H9 (cell line): Measurements from ENCODE around the gene MED1. TPM values are rescaled to one million over a fixed set of nuclear protein-coding genes. Genes with fewer than 3 reads are reported as not detected.
"Not testable (repeated sequence)": the region's sequence is repeated elsewhere in the genome, so short reads cannot be mapped to it uniquely, and the experiment has no call there.

ENCODE experiments used
- DNase-seq: peaks from one replicate; pipeline ENCODE4 v3.0.0-alpha.2; 2017
- H2AFZ ChIP-seq: one replicate; pipeline ENCODE4 v1.6.1; 2013; ENCODE audit warnings: mild to moderate bottlenecking, low read length, control low read depth, moderate library complexity
- H2AK5ac ChIP-seq: 2 replicates; pipeline ENCODE4 v1.6.1; 2013; ENCODE audit warnings: low read length, control low read depth, mixed read lengths; ENCODE audit not compliant: insufficient read length
- H2BK120ac ChIP-seq: one replicate; pipeline ENCODE4 v1.6.1; 2013; ENCODE audit warnings: low read depth, mild to moderate bottlenecking, low read length, control low read depth, inconsistent platforms; ENCODE audit not compliant: poor library complexity, severe bottlenecking
- H2BK12ac ChIP-seq: 2 replicates; pipeline ENCODE4 v1.6.1; 2013; ENCODE audit warnings: low read length, control low read depth, mixed read lengths, low read depth; ENCODE audit not compliant: insufficient read length
- H2BK15ac ChIP-seq: 2 replicates; pipeline ENCODE4 v1.6.1; 2013; ENCODE audit warnings: low read depth, low read length, control low read depth
- H2BK20ac ChIP-seq: one replicate; pipeline ENCODE4 v1.6.1; 2013; ENCODE audit warnings: low read depth, mild to moderate bottlenecking, low read length, control low read depth, inconsistent platforms; ENCODE audit not compliant: poor library complexity, severe bottlenecking
- H2BK5ac ChIP-seq: 2 replicates; pipeline ENCODE4 v1.6.1; 2013; ENCODE audit warnings: low read length, control low read depth, mixed read lengths; ENCODE audit not compliant: insufficient read length
- H3K14ac ChIP-seq: 2 replicates; pipeline ENCODE4 v1.6.1; 2013; ENCODE audit warnings: low read length, control low read depth; ENCODE audit not compliant: insufficient read depth
- H3K18ac ChIP-seq: 2 replicates; pipeline ENCODE4 v1.6.1; 2013; ENCODE audit warnings: low read depth, mild to moderate bottlenecking, mixed read lengths, low read length, control low read depth; ENCODE audit not compliant: insufficient read length
- H3K23ac ChIP-seq: 2 replicates; pipeline ENCODE4 v1.6.1; 2013; ENCODE audit warnings: low read length, control low read depth, mixed read lengths, low read depth; ENCODE audit not compliant: insufficient read length
- H3K23me2 ChIP-seq: 2 replicates; pipeline ENCODE4 v1.6.1; 2013; ENCODE audit warnings: low read depth, mild to moderate bottlenecking, mixed read lengths, low read length, control low read depth; ENCODE audit not compliant: insufficient read length, poor library complexity, severe bottlenecking
- H3K27ac ChIP-seq: 2 replicates; pipeline ENCODE4 v1.5.1; 2013; ENCODE audit warnings: low read length, control low read depth, mixed read lengths, low read depth; ENCODE audit not compliant: insufficient read length
- H3K27me3 ChIP-seq: 2 replicates; pipeline ENCODE4 v1.6.1; 2013; ENCODE audit warnings: low read length, control low read depth, inconsistent platforms; ENCODE audit not compliant: insufficient read depth
- H3K4ac ChIP-seq: 2 replicates; pipeline ENCODE4 v1.6.1; 2013; ENCODE audit warnings: low read depth, mild to moderate bottlenecking, control low read depth, inconsistent platforms, low read length, moderate library complexity
- H3K4me1 ChIP-seq: 2 replicates; pipeline ENCODE4 v1.6.1; 2013; ENCODE audit warnings: low read length, control low read depth, inconsistent platforms; ENCODE audit not compliant: insufficient read depth
- H3K4me2 ChIP-seq: 2 replicates; pipeline ENCODE4 v1.6.1; 2013; ENCODE audit warnings: low read length, control low read depth, mixed read lengths; ENCODE audit not compliant: insufficient read length, insufficient read depth
- H3K56ac ChIP-seq: 2 replicates; pipeline ENCODE4 v1.6.1; 2013; ENCODE audit warnings: low read depth, mild to moderate bottlenecking, mixed read lengths, low read length, control low read depth; ENCODE audit not compliant: insufficient read length
- H3K79me1 ChIP-seq: 2 replicates; pipeline ENCODE4 v1.6.1; 2013; ENCODE audit warnings: low read depth, mild to moderate bottlenecking, moderate library complexity, low read length, control low read depth, inconsistent platforms; ENCODE audit not compliant: insufficient read depth, poor library complexity, severe bottlenecking
- H3K79me2 ChIP-seq: 2 replicates; pipeline ENCODE4 v1.6.1; 2013; ENCODE audit warnings: low read length, control low read depth, inconsistent platforms; ENCODE audit not compliant: insufficient read depth
- H3K9ac ChIP-seq: 2 replicates; pipeline ENCODE4 v1.6.1; 2013; ENCODE audit warnings: low read length, control low read depth, mixed read lengths; ENCODE audit not compliant: insufficient read length; ENCODE audit errors: extremely low read depth
- H3K9me3 ChIP-seq: one replicate; pipeline ENCODE4 v1.6.1; 2013; ENCODE audit warnings: low read depth, low read length, inconsistent platforms; ENCODE audit not compliant: control insufficient read depth
- H3T11ph ChIP-seq: one replicate; pipeline ENCODE4 v1.6.1; 2013; ENCODE audit warnings: mild to moderate bottlenecking, low read length, control low read depth, inconsistent platforms
- H4K20me1 ChIP-seq: one replicate; pipeline ENCODE4 v1.6.1; 2013; ENCODE audit not compliant: control insufficient read depth, insufficient read length, insufficient read depth
- H4K5ac ChIP-seq: 2 replicates; pipeline ENCODE4 v1.6.1; 2013; ENCODE audit warnings: low read depth, mild to moderate bottlenecking, mixed read lengths, low read length, control low read depth; ENCODE audit not compliant: insufficient read length
- H4K8ac ChIP-seq: replicated peaks from 2 replicates; pipeline ENCODE4 v1.6.1; 2013; ENCODE audit warnings: low read length, control low read depth, mixed read lengths, low read depth; ENCODE audit not compliant: insufficient read length
- H4K91ac ChIP-seq: 2 replicates; pipeline ENCODE4 v1.6.1; 2013; ENCODE audit warnings: low read depth, mild to moderate bottlenecking, moderate library complexity, mixed read lengths, low read length, control low read depth; ENCODE audit not compliant: insufficient read length
- H3K27ac Mint-ChIP-seq, 3 experiments: 2 replicates in 2 of 3; 3 replicates in 1 of 3; pipeline ENCODE4 v1.8.0; 2020 to 2021; ENCODE audit warnings: mixed read lengths in 3 of 3, mild to moderate bottlenecking in 1 of 3, moderate library complexity in 1 of 3
- H3K27me3 Mint-ChIP-seq: 2 replicates; pipeline ENCODE4 v1.8.0; 2021; ENCODE audit warnings: low read depth, mild to moderate bottlenecking, moderate library complexity, mixed read lengths
- H3K36me3 Mint-ChIP-seq, 3 experiments: 2 replicates in 2 of 3; 3 replicates in 1 of 3; pipeline ENCODE4 v1.8.0; 2020 to 2021; ENCODE audit warnings: low read depth in 3 of 3, mixed read lengths in 3 of 3; ENCODE audit not compliant: insufficient read depth in 1 of 3
- H3K4me1 Mint-ChIP-seq, 2 experiments: 2 replicates each; pipeline ENCODE4 v1.8.0; 2020; ENCODE audit warnings: mixed read lengths in 2 of 2
- H3K4me3 Mint-ChIP-seq, 2 experiments: 2 replicates in 1 of 2; 3 replicates in 1 of 2; pipeline ENCODE4 v1.8.0; 2020 to 2021; ENCODE audit warnings: mild to moderate bottlenecking in 2 of 2, mixed read lengths in 2 of 2, moderate library complexity in 1 of 2
- H3K9me3 Mint-ChIP-seq, 2 experiments: 2 replicates in 1 of 2; 3 replicates in 1 of 2; pipeline ENCODE4 v1.8.0; 2020; ENCODE audit warnings: mild to moderate bottlenecking in 2 of 2, mixed read lengths in 2 of 2, moderate library complexity in 1 of 2
- CTCF ChIP-seq: fragments of 200-600 bp; sonication (generic); conservative IDR thresholded peaks from 3 replicates; pipeline ENCODE4 v1.8.0; 2021; ENCODE audit warnings: antibody characterized with exemption, mild to moderate bottlenecking
- WGBS: extraction: QIAGEN DNeasy Blood & Tissue Kit; methylation state at CpG from one replicate; pipeline ENCODE4 v1.1.7; 2013; ENCODE audit warnings: missing lambda C conversion rate, low lambda C conversion rate, mixed read lengths; ENCODE audit not compliant: insufficient read length; ENCODE audit errors: extremely low coverage; 5-methylcytosine and 5-hydroxymethylcytosine counted together
- total RNA-seq: library from RNA; stranded (reverse); gene quantifications from 2 replicates; pipeline ENCODE4 v1.2.1, GENCODE V29; 2021

MED1 gene
- total RNA-seq, 1 experiment from 2014 or later: 59.2 TPM

- Histone ChIP-seq H3K14ac (no peak overlapping the region), H2BK120ac (no peak overlapping the region), H2BK15ac (no peak overlapping the region), H2AK5ac (no peak overlapping the region), H3K56ac (no peak overlapping the region), H2BK5ac (no peak overlapping the region), H3K23me2 (no peaks in the 10 kb centered on the region), H3K9me3 (no peaks in the 10 kb centered on the region), H3K23ac (no peak overlapping the region), H3K4ac (no peak overlapping the region), H4K91ac (no peak overlapping the region), H3T11ph (no peak overlapping the region), H3K27me3 (no peaks in the 10 kb centered on the region), H3K9ac (no peak overlapping the region), H3K4me2 (no peak overlapping the region), H4K5ac (no peak overlapping the region), H2BK20ac (no peak overlapping the region), H3K79me1 (peaks cover 2% of the 10 kb centered on the region), H2AFZ (no peak overlapping the region), H3K27ac (no peak overlapping the region), H3K4me1 (no peaks in the 10 kb centered on the region), H2BK12ac (no peak overlapping the region), H4K20me1 (no peaks in the 10 kb centered on the region), H4K8ac (no peak overlapping the region), H3K79me2 (no peaks in the 10 kb centered on the region; the same call in 1 of the 2 replicates), H3K18ac (no peak overlapping the region)
- Mint-ChIP-seq H3K27me3 (no peaks in the 10 kb centered on the region), H3K4me1 (no peaks in the 10 kb centered on the region), H3K9me3 (no peaks in the 10 kb centered on the region), H3K27ac (no peak overlapping the region), H3K4me3 (no peak overlapping the region), H3K36me3 (peaks cover 37 to 85% (median 61%) of the 10 kb centered on the region in 3 experiments)
- no peak for TF ChIP-seq CTCF
- no peak for DNase-seq
Measured at GRCh38 chr17:39443326-39443725, 7.7 kb downstream of the MED1 start.

GRCh38 chr17:39439868-39440267, 11.2 kb downstream of the MED1 start:
- not testable (repeated sequence) for H3K4ac ChIP-seq, H3K27ac ChIP-seq, DNase-seq, H4K8ac ChIP-seq, H2BK12ac ChIP-seq, H3K4me1 ChIP-seq, H3T11ph ChIP-seq, H3K27me3 ChIP-seq, H4K91ac ChIP-seq, H2BK20ac ChIP-seq, H3K23me2 ChIP-seq, H4K5ac ChIP-seq, H4K20me1 ChIP-seq, H3K4me2 ChIP-seq, H3K4me3 Mint-ChIP-seq, H3K79me2 ChIP-seq, H2BK5ac ChIP-seq, H3K23ac ChIP-seq, H3K14ac ChIP-seq, H3K9me3 ChIP-seq, H3K9me3 Mint-ChIP-seq, H2BK120ac ChIP-seq, H2AFZ ChIP-seq, H3K27me3 Mint-ChIP-seq, H3K4me1 Mint-ChIP-seq, H3K79me1 ChIP-seq, H2AK5ac ChIP-seq, H3K9ac ChIP-seq, H2BK15ac ChIP-seq, H3K27ac Mint-ChIP-seq, H3K56ac ChIP-seq, H3K18ac ChIP-seq
- no CpG with 5 or more reads among the region's 2 CpGs for WGBS
- H3K36me3 Mint-ChIP-seq: peaks cover 32 to 82% (median 73%) of the 10 kb centered on the region in 3 experiments
